ENCODE measurements around the gene IL17RD.

DNA sequence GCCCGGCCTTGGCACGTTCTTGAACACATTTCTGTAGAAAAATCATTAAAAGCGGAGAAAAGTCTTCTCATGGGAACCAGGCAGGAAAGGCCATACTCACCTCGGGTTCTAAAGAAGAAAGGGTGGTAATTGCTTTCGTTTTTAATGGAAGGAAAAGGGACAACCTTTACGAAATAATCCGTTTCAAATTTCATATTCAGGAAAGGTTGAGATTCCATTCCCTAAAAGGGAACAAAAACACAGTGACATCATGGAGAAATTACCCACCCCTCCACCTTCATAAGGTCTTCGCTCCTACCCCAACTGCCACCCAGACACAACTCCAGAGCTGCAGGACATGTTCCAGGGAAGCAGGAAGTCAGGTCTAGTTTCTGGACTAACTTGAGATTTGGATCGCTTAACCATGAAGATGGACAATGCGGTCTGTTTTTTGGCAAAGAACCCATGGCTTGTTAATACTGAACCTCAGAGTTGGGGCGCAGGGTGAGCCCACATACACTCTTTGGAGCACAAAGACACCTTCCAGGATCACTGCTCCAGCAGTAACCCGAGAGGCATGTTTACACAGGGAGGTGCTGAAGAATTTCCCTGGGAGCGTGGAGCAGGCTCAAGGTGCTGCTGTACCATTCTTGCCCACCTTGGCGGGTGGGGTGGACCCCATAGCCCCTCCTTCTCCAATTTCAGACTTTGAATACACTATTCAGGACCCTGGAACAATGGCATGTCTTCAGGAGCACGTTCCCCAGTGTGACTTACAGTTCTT lies 55.5 kb downstream of the IL17RD start:
- TF ChIP-seq POLR2A (IDR thresholded peaks at IDR 0.05; ENCODE audit: low read length) (no peak), GATA1 (IDR thresholded peaks at IDR 0.05; ENCODE audit: low read depth, low read length) (no peak)

All from erythroblast (primary cell).